ENCODE measurements around the gene MRPS2. TPM values are rescaled to one million over a fixed set of nuclear protein-coding genes. Genes with fewer than 3 reads are reported as not detected.

Gene MRPS2
- total and polyA plus RNA-seq, 9 of the 15 experiments (the other 6 are each of a cell fraction or from before 2014, with no cell fraction given): 8.0 to 167 (median 81.3) TPM

GRCh38 chr9:135468854-135469521 is 31.5 kb upstream of the MRPS2 start (continued):
- TF ChIP-seq NR4A1 (CRISPR knock-in tag; IDR thresholded peaks at IDR 0.05) (no peak), NR4A1 (tag; IDR thresholded peaks at IDR 0.05) (no peak), ZNF311 (CRISPR knock-in tag; IDR thresholded peaks at IDR 0.05) (no peak), ZKSCAN8 (CRISPR knock-in tag; IDR thresholded peaks at IDR 0.05) (no peak), FOXJ2 (tag; IDR thresholded peaks at IDR 0.05) (no peak), TGIF2 (CRISPR knock-in tag; IDR thresholded peaks at IDR 0.05) (no peak), CBX5 (IDR thresholded peaks at IDR 0.05; ENCODE audit: borderline replicate concordance, low read depth) (no peak), ZNF512 (tag; IDR thresholded peaks at IDR 0.05) (no peak), VEZF1 (CRISPR knock-in tag; IDR thresholded peaks at IDR 0.05) (peak; percentile 60; the same call in 1 of the 2 replicates), HDAC3 (IDR thresholded peaks at IDR 0.05; ENCODE audit: borderline replicate concordance, partially characterized antibody) (peak; percentile 61), ELF2 (CRISPR knock-in tag; IDR thresholded peaks at IDR 0.05) (no peak), NUFIP1 (IDR thresholded peaks at IDR 0.05; ENCODE audit: partially characterized antibody) (no peak), THRA (IDR thresholded peaks at IDR 0.05) (peak; percentile 82; the same call in 1 of the 2 replicates), ZNF197 (CRISPR knock-in tag; IDR thresholded peaks at IDR 0.05; ENCODE audit: low read depth) (no peak), MCM5 (IDR thresholded peaks at IDR 0.05; ENCODE audit: low read depth) (no peak), COPS2 (conservative IDR thresholded peaks at IDR 0.05) (no peak), MIER1 (IDR thresholded peaks at IDR 0.05; ENCODE audit: low read depth) (no peak), ETV1 (tag; conservative IDR thresholded peaks at IDR 0.05; ENCODE audit: low read depth) (peak; percentile 91)
